OCI-LY1 (cell line): ENCODE results near the gene ZNF275.

Experiments used
- H2AFZ ChIP-seq: fragments of 200-600 bp; sonication (generic), shearing (Covaris generic); 2 replicates; pipeline ENCODE4 v1.6.0; 2014; ENCODE audit warnings: antibody characterized with exemption, mild to moderate bottlenecking, low read length
- H3F3A ChIP-seq: fragments of 200-600 bp; sonication (generic), shearing (Covaris generic); 2 replicates; pipeline ENCODE4 v1.6.0; 2014; ENCODE audit warnings: mild to moderate bottlenecking, antibody characterized with exemption, low read length, moderate library complexity; ENCODE audit not compliant: insufficient read depth
- H3K27ac ChIP-seq: fragments of 200-600 bp; sonication (generic); 2 replicates; pipeline ENCODE4 v1.5.1; 2014; ENCODE audit warnings: low read length, mixed run types, mild to moderate bottlenecking, low read depth; ENCODE audit not compliant: poor library complexity, severe bottlenecking
- H3K27me3 ChIP-seq: fragments of 200-600 bp; sonication (generic); 2 replicates; pipeline ENCODE4 v1.6.0; 2014; ENCODE audit warnings: antibody characterized with exemption, mild to moderate bottlenecking, low read length, moderate library complexity; ENCODE audit not compliant: insufficient read depth
- H3K36me3 ChIP-seq: fragments of 200-600 bp; sonication (generic); 2 replicates; pipeline ENCODE4 v1.6.1; 2014; ENCODE audit warnings: mild to moderate bottlenecking, antibody characterized with exemption, low read length, moderate library complexity, mixed read lengths; ENCODE audit not compliant: insufficient read depth
- H3K4me1 ChIP-seq: fragments of 200-600 bp; sonication (generic); 2 replicates; pipeline ENCODE4 v1.5.1; 2014; ENCODE audit warnings: mild to moderate bottlenecking, low read length, moderate library complexity; ENCODE audit not compliant: insufficient read depth, severe bottlenecking
- H3K4me2 ChIP-seq: fragments of 200-600 bp; sonication (generic), shearing (Covaris generic); 2 replicates; pipeline ENCODE4 v1.6.1; 2014; ENCODE audit warnings: low read length
- H3K4me3 ChIP-seq: fragments of 200-600 bp; sonication (generic); 2 replicates; pipeline ENCODE4 v1.5.1; 2014; ENCODE audit warnings: low read length, low read depth, mild to moderate bottlenecking, mixed read lengths; ENCODE audit not compliant: poor library complexity, severe bottlenecking
- H3K79me2 ChIP-seq: fragments of 200-600 bp; shearing (Covaris generic); 2 replicates; pipeline ENCODE4 v1.6.1; 2016; ENCODE audit warnings: mixed run types, low read length, mixed read lengths; ENCODE audit not compliant: insufficient read depth
- H3K9ac ChIP-seq: fragments of 200-600 bp; sonication (generic), shearing (Covaris generic); 2 replicates; pipeline ENCODE4 v1.6.1; 2014; ENCODE audit warnings: mild to moderate bottlenecking, low read length, mixed read lengths
- H3K9me2 ChIP-seq: fragments of 200-600 bp; sonication (generic), shearing (Covaris generic); 2 replicates; pipeline ENCODE4 v1.6.1; 2014; ENCODE audit warnings: low read depth, mild to moderate bottlenecking, low read length, mixed read lengths
- H3K9me3 ChIP-seq: fragments of 200-600 bp; shearing (Covaris generic); 2 replicates; pipeline ENCODE4 v1.6.1; 2014; ENCODE audit warnings: low read length, mixed read lengths
- H4K20me1 ChIP-seq: fragments of 200-600 bp; sonication (generic), shearing (Covaris generic); 2 replicates; pipeline ENCODE4 v1.6.0; 2016; ENCODE audit warnings: mild to moderate bottlenecking, low read length; ENCODE audit not compliant: insufficient read depth
- EZH2 ChIP-seq: fragments of 200-600 bp; sonication (generic), shearing (Covaris generic); IDR thresholded peaks from 2 replicates; pipeline ENCODE4 v1.8.0; 2017; ENCODE audit warnings: borderline replicate concordance, mixed run types, mild to moderate bottlenecking, antibody characterized with exemption, low read length, moderate library complexity, mixed read lengths
- TF ChIP-seq, protein P1 (sequence below): fragments of 200-600 bp; sonication (generic), shearing (Covaris generic); IDR thresholded peaks from 2 replicates; pipeline ENCODE4 v1.5.1; 2017; ENCODE audit warnings: mild to moderate bottlenecking, antibody characterized with exemption, low read length, moderate library complexity, mixed read lengths

The ZNF275 gene

DNA sequence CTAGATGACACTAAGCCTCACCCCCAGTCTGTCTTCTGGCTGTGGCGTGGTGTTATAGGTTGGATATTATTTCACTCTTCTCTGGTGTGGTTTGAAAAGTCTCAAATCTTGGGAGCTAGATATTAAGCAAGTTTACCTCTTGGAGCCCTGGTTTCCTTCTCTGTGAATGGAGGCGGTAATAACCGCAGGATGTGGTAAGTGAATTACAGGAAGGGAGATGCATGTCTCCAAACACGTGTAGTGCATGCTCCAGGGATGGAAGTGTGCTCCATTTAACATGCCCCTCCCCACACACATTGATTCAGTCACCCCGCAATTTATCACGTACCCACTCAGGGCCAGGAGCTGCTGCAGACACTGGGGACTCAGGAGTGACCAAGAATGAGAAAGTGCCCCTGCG lies 4.9 kb downstream of the ZNF275 start:
- H2AFZ ChIP-seq = no peak overlapping the region
- H3K79me2 ChIP-seq = no peaks in the 10 kb centered on the region
- TF ChIP-seq EZH2 = no peak
- TF ChIP-seq, protein P1, sequence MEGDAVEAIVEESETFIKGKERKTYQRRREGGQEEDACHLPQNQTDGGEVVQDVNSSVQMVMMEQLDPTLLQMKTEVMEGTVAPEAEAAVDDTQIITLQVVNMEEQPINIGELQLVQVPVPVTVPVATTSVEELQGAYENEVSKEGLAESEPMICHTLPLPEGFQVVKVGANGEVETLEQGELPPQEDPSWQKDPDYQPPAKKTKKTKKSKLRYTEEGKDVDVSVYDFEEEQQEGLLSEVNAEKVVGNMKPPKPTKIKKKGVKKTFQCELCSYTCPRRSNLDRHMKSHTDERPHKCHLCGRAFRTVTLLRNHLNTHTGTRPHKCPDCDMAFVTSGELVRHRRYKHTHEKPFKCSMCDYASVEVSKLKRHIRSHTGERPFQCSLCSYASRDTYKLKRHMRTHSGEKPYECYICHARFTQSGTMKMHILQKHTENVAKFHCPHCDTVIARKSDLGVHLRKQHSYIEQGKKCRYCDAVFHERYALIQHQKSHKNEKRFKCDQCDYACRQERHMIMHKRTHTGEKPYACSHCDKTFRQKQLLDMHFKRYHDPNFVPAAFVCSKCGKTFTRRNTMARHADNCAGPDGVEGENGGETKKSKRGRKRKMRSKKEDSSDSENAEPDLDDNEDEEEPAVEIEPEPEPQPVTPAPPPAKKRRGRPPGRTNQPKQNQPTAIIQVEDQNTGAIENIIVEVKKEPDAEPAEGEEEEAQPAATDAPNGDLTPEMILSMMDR = no peak
- H3K9me3 ChIP-seq = no peaks in the 10 kb centered on the region
- no peaks in the 10 kb centered on the region for H4K20me1 ChIP-seq
- H3K4me1 ChIP-seq = peaks cover 24% of the 10 kb centered on the region
- H3K27me3 ChIP-seq = no peaks in the 10 kb centered on the region
- H3F3A ChIP-seq = no peaks in the 10 kb centered on the region
- no peak overlapping the region for H3K9ac ChIP-seq
- H3K27ac ChIP-seq = no peak overlapping the region
- no peaks in the 10 kb centered on the region for H3K9me2 ChIP-seq
- H3K4me3 ChIP-seq = no peak overlapping the region
- H3K36me3 ChIP-seq = peaks cover 44% of the 10 kb centered on the region
- no peak overlapping the region for H3K4me2 ChIP-seq

DNA sequence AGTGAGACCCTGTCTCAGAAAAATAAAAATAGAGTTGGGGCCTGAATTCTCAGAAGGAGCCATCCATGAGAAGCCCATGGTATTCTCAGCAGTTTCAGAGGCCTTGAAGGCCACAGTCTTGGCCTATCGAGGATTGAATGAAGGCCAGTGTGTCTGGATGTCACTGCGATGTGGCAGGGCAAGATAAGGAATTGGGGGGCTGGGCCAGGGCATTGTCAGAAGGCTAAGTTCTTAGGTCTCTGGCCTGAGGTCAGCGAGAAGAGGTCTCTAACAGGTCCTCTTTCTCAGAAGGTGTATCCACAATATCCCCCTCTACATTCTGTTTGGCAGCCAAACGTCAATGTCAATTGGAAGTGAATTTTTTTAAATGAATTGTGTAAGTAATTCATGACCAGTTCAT lies 5.7 kb downstream of the ZNF275 start:
- no peak overlapping the region for H3K4me3 ChIP-seq
- no peaks in the 10 kb centered on the region for H3K9me3 ChIP-seq
- peaks cover 24% of the 10 kb centered on the region for H3K4me1 ChIP-seq
- H3K27ac ChIP-seq = no peak overlapping the region
- no peaks in the 10 kb centered on the region for H3K27me3 ChIP-seq
- no peak overlapping the region for H3K9ac ChIP-seq
- H4K20me1 ChIP-seq = no peaks in the 10 kb centered on the region
- no peaks in the 10 kb centered on the region for H3K79me2 ChIP-seq
- H3K36me3 ChIP-seq = peaks cover 51% of the 10 kb centered on the region
- no peak for TF ChIP-seq EZH2
- TF ChIP-seq, protein P1 = no peak
- H3K4me2 ChIP-seq = no peak overlapping the region
- no peak overlapping the region for H2AFZ ChIP-seq
- no peaks in the 10 kb centered on the region for H3F3A ChIP-seq
- no peaks in the 10 kb centered on the region for H3K9me2 ChIP-seq

DNA sequence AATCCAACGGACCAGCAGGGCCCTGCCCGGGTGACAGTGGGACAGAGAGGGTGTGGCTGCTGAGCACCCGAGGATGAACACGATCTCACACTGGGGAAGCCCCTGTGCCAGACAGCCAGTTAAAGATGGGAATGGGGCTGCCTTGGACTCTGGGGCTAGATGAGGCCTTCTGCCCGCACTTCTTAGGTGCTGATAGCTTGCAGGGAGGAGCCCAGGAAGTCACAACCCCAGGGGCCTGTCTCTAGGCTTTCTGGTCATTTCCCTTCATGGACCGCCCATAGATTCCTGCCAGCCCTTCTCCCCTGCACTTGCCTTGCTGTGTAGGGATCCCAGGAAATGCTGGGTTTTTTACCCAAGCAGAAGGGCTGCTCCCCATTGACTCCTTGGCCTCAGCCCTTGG lies 6.2 kb downstream of the ZNF275 start:
- Histone ChIP-seq H3K4me2 (no peak overlapping the region), H4K20me1 (no peaks in the 10 kb centered on the region), H3K79me2 (no peaks in the 10 kb centered on the region), H3K36me3 (peaks cover 52% of the 10 kb centered on the region), H2AFZ (no peak overlapping the region), H3K9me3 (no peaks in the 10 kb centered on the region), H3F3A (no peaks in the 10 kb centered on the region), H3K27me3 (no peaks in the 10 kb centered on the region), H3K4me3 (no peak overlapping the region), H3K4me1 (peaks cover 21% of the 10 kb centered on the region), H3K27ac (no peak overlapping the region), H3K9ac (no peak overlapping the region), H3K9me2 (no peaks in the 10 kb centered on the region)
- no peak for TF ChIP-seq EZH2
- TF ChIP-seq, protein P1 = no peak
